GM21367 (cell line): Measurements from ENCODE around the gene MOGAT3.

ENCODE experiments used
- ATAC-seq: cut with Tn5 transposase; IDR thresholded peaks from one replicate; pipeline ENCODE4 v1.9.1; 2021; ENCODE audit not compliant: unreplicated experiment

MOGAT3 gene

GRCh38 chr7:101173752-101174244 lies 27.0 kb downstream of the MOGAT3 start:
- no peak for ATAC-seq

GRCh38 chr7:101172854-101173751 lies 27.7 kb downstream of the MOGAT3 start:
- ATAC-seq = no peak

GRCh38 chr7:101172005-101172853 lies 28.6 kb downstream of the MOGAT3 start:
- no peak for ATAC-seq

DNA sequence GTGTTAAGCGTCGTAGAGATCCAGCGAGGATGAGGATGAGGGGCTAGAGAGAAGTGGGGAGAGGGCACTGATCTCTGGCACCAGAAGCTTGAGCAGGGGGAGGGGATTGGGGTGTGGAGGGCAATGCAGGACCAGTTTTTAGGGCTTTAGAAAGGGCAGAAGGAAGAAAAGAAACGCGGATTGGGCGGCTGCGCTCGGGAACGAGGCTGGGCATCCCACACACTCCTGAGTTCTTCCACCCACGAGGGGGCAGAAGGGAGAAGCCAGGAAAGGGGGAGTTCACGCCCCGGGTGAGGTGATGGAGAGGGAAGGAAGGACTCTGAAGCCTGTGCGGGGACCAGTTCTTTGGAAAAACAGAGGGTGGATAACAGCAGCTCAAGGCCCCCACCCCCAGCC lies 29.4 kb downstream of the MOGAT3 start:
- no peak for ATAC-seq

GRCh38 chr7:101170617-101171441 lies 30.0 kb downstream of the MOGAT3 start:
- ATAC-seq = no peak

DNA sequence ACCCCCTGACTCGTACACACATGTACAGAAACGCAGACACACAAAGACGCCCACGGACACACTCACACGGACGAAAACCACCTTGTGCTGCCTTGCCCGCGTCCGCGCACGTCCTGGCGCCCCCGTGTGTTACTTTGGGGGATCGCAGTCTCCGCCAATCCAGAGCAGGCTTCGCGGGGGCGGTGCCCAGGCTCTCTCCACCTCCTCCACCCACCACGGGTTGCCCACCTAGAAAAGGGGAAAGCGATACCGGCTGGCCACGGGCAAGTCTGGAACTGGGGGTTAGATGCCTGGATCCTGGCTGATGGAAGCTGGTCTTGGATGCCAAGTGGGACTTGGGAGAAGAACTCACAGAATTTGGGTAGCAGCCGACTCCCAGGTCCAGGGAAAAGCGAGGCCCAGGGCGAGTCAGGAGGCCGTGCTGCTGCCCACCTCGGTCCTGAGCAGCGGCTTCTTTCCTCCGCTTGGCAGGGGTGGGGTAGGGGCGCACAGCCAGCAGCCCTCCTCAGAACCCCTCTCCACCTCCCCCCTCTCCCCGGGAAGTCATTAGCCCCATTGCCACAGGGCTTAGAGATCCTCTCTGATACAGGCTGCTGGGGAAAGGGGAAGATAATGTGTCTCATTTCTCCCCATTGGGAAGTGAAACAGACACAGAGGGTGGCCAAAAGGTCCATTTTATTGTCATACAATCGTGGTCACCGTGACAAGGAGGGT lies 30.8 kb downstream of the MOGAT3 start:
- no peak for ATAC-seq

GRCh38 chr7:101169110-101169837 lies 31.6 kb downstream of the MOGAT3 start:
- no peak for ATAC-seq

GRCh38 chr7:101168412-101169049 lies 32.3 kb downstream of the MOGAT3 start:
- no peak for ATAC-seq

GRCh38 chr7:101167645-101168411 lies 33.0 kb downstream of the MOGAT3 start:
- ATAC-seq = no peak

GRCh38 chr7:101166909-101167644 lies 33.8 kb downstream of the MOGAT3 start:
- ATAC-seq = no peak

DNA sequence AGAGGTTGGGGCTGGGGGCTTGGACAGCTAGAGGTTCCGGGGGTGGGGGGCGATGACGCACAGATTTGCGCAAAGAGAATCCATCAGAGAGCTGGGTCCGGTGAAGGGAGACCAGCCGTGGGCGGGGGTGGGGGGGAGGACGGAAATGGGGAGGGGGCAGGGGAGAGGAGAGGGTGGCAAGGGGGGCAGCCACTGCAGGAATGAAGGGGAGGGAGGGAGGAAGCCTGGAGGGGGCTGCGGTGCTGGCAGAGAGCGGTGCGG lies 34.3 kb downstream of the MOGAT3 start:
- ATAC-seq = no peak

DNA sequence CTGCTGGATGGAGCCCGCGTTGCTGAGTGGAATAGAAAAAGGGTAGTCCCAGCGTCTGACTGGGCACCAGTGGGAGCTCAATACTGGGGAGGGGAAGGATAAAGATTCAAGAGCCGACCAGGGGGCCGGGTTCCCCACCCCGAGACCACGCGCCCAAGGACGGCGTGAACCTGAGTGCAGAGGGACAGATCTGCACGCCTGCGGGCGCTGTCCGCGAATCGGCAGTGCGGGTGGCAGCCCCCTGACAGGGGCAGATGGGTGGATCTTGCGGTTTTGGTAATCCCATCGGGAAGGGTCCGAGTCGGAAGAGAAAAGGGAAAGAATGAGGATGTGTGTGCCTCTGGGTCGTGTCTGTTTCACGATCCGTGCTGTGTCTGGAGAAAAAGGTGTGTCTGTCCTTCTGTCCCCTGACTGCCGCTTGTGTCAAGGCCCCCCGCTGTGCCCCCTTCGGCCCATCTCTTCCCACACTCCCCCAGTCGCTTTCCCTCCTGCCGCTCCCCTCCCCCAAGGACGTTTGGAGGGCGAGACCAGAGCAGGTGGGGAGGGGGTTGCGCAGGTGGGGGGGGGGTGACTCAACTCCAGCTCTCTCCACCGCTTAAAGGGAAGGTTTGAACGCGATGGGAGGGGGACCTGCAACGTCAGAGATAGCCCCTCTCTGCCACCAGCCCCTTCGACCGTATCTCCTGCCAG lies 34.7 kb downstream of the MOGAT3 start:
- no peak for ATAC-seq

GRCh38 chr7:101165075-101165957 lies 35.5 kb downstream of the MOGAT3 start, which contains the start of gene VGF:
VGF (minus strand) TSS chr7:101165569; CDS start chr7:101164843, 726 bp downstream.
- peak; percentile 54 for ATAC-seq

DNA sequence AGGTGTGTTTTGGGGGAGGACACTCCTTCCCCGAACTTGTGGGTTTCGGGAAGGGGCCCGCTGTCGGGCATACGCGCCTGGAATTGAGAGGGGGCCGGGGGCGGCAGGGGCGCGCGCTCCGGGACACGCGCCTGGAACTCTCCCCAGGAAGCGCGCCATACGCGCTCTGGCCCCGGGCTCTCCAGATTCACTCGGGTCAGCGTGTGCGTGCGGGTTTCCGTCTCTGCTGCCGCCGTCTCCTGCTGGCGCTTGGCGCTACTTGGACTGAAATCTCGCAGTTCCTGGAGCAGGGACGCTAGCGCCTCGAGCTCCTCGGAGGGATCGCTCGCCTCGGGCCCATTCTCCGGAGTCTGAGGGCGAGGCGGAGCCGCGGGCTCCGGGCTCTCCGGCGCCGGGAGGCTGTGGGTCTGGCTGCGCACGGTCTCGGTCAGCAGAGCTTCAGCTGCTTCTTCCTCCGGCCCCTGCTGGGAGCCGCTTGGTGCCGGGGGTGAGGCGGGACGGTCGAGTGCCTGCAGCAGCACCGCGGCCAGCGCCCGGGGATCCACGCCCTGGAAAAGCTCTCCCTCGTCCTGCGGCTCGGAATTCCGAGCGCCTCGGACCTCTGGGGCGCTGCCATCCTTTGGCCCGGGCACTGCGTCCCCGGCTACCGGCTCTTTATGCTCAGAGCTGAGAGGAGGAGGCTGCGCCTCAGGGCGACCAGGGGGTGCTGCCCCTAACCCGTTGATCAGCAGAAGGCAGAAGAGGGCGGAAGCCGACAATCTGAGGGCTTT lies 36.6 kb downstream of the MOGAT3 start:
- no peak for ATAC-seq

DNA sequence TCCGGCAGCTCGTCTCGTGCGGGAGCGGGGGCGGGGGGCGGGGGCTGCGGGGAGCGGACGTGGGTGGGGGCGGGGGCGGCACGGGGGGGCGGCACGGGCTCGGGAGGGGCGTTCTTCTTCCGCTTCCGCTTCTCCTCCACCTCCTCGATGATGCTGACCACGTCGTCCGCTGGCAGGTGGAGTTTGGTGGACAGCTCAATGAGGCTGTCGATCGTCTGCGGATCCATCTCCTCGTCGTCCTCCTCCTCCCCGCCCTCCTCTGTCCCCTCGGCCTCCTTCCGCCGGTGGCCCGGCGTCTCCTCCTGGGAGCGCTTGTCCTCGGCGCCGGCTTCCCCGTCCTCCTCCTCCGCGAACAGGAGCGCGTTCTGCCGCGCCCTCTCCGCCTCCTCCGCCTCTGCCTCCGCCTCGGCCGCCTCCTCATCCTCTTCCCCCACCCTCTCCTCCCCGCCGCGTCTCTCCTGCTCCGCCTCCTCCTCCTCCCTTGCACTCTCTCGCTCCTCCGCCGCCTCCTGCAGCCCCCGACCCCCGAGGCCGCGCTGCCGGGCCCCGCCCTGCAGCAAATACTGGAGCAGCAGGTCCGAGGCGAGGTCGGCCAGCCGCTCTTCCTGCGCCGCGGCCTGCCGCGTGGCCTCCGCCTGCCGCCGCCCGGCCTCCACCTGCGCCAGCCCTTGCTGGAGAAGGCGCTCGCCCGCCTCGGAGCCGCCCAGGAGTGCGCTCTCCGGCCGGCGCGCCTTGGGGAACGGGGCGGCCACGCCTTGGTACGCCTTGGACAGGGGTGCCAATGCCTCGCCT lies 37.4 kb downstream of the MOGAT3 start:
- ATAC-seq = no peak
